ENCODE data around the gene CSRNP2.

DNA sequence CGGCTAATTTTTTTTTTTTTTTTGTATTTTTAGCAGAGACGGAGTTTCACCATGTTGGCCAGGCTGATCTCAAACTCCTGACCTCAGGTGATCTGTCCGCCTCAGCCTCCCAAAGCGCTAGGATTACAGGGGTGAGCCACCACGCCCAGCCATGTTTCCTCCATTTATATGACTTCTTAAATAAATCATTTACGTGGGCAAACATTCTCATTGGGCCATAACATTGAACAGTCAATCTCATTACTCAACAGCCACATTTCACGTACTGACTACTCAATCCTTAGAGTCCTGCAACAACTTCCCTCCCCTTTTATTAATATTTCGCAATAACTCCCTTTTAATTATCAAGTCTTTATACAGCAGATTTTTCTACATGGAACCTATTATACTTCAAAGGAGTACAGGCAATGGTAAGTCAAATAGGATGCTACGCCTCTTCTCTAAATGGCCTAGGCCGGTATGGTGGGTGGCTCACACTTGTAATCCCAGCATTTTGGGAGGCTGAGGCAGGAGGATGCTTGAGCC lies 7.4 kb upstream of the CSRNP2 start:
- TF ChIP-seq, protein P1, sequence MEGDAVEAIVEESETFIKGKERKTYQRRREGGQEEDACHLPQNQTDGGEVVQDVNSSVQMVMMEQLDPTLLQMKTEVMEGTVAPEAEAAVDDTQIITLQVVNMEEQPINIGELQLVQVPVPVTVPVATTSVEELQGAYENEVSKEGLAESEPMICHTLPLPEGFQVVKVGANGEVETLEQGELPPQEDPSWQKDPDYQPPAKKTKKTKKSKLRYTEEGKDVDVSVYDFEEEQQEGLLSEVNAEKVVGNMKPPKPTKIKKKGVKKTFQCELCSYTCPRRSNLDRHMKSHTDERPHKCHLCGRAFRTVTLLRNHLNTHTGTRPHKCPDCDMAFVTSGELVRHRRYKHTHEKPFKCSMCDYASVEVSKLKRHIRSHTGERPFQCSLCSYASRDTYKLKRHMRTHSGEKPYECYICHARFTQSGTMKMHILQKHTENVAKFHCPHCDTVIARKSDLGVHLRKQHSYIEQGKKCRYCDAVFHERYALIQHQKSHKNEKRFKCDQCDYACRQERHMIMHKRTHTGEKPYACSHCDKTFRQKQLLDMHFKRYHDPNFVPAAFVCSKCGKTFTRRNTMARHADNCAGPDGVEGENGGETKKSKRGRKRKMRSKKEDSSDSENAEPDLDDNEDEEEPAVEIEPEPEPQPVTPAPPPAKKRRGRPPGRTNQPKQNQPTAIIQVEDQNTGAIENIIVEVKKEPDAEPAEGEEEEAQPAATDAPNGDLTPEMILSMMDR (CRISPR knock-in tag; IDR thresholded peaks at IDR 0.05) = no peak
- no peak for TF ChIP-seq POLR2A (IDR thresholded peaks at IDR 0.05; ENCODE audit: insufficient read depth in 1 of 2, low read depth in 2 of 2, low read length in 2 of 2)
- TF ChIP-seq ZNF275 (CRISPR knock-in tag; IDR thresholded peaks at IDR 0.05; ENCODE audit: borderline replicate concordance) = no peak
- TF ChIP-seq ZNF670 (CRISPR knock-in tag; IDR thresholded peaks at IDR 0.05; ENCODE audit: borderline replicate concordance) = no peak
- TF ChIP-seq ZNF558 (CRISPR knock-in tag; IDR thresholded peaks at IDR 0.05; ENCODE audit: borderline replicate concordance) = no peak
- TF ChIP-seq, protein P2, sequence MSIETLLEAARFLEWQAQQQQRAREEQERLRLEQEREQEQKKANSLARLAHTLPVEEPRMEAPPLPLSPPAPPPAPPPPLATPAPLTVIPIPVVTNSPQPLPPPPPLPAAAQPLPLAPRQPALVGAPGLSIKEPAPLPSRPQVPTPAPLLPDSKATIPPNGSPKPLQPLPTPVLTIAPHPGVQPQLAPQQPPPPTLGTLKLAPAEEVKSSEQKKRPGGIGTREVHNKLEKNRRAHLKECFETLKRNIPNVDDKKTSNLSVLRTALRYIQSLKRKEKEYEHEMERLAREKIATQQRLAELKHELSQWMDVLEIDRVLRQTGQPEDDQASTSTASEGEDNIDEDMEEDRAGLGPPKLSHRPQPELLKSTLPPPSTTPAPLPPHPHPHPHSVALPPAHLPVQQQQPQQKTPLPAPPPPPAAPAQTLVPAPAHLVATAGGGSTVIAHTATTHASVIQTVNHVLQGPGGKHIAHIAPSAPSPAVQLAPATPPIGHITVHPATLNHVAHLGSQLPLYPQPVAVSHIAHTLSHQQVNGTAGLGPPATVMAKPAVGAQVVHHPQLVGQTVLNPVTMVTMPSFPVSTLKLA (IDR thresholded peaks at IDR 0.05) = no peak
- no peak for TF ChIP-seq GATA4 (IDR thresholded peaks at IDR 0.05; ENCODE audit: borderline replicate concordance, low read depth)
- TF ChIP-seq THRA (CRISPR knock-in tag; IDR thresholded peaks at IDR 0.05; ENCODE audit: borderline replicate concordance) = no peak
- no peak for TF ChIP-seq POLR2G (IDR thresholded peaks at IDR 0.05; ENCODE audit: low read depth, low read length)
- no peak for TF ChIP-seq BCL6 (CRISPR knock-in tag; IDR thresholded peaks at IDR 0.05)

Measured in HepG2 (cell line).